HCT116 (cell line): ENCODE data around the gene RBBP9.
A peak's percentile ranks its signal among the peaks of the same experiment; 100 is the strongest.

ENCODE experiments used
- ATF3 ChIP-seq: IDR thresholded peaks from 2 replicates; pipeline ENCODE4 v1.6.1; 2012
- CEBPB ChIP-seq: IDR thresholded peaks from 2 replicates; pipeline ENCODE4 v1.6.1; 2012; ENCODE audit warnings: low read depth
- CTCF ChIP-seq, 3 experiments: fragments of 200-600 bp in 1 of 3; sonication (generic) in 1 of 3; IDR thresholded peaks in 2 of 3; conservative IDR thresholded peaks in 1 of 3; 2 replicates each; pipeline ENCODE4 v1.5.1; 2012 to 2017; ENCODE audit warnings: low read depth in 2 of 3, low read length in 2 of 3, antibody characterized with exemption in 1 of 3, borderline replicate concordance in 1 of 3, control low read depth in 1 of 3, mild to moderate bottlenecking in 1 of 3, mixed read lengths in 1 of 3, mixed run types in 1 of 3, moderate library complexity in 1 of 3; ENCODE audit not compliant: insufficient read depth in 1 of 3
- EZH2 ChIP-seq: fragments of 200-600 bp; sonication (generic); IDR thresholded peaks from 2 replicates; pipeline ENCODE4 v1.6.1; 2017; ENCODE audit warnings: antibody characterized with exemption, mixed run types
- EZH2phosphoT487 ChIP-seq: fragments of 200-600 bp; IDR thresholded peaks from 2 replicates; pipeline ENCODE4 v1.6.1; 2018; ENCODE audit warnings: antibody characterized with exemption, borderline replicate concordance
- POLR2A ChIP-seq: IDR thresholded peaks from 2 replicates; pipeline ENCODE4 v1.7.0; 2011; ENCODE audit warnings: borderline replicate concordance; ENCODE audit not compliant: insufficient read depth, insufficient read length; ENCODE audit errors: extremely low read depth
- POLR2AphosphoS5 ChIP-seq: IDR thresholded peaks from 2 replicates; pipeline ENCODE4 v1.6.1; 2011; ENCODE audit warnings: mild to moderate bottlenecking, low read depth, low read length, moderate library complexity
- RAD21 ChIP-seq: IDR thresholded peaks from 2 replicates; pipeline ENCODE4 v1.6.1; 2012; ENCODE audit warnings: low read depth, mild to moderate bottlenecking

GRCh38 chr20:18507218-18508191, 10.5 kb upstream of the RBBP9 start, which contains the start of gene SEC23B:
- TF ChIP-seq EZH2 (no peak), RAD21 (no peak), POLR2AphosphoS5 (peak; percentile 84), POLR2A (peak; percentile 93), CTCF (IDR thresholded peaks at IDR 0.05 in 2 of 3, conservative IDR thresholded peaks at IDR 0.05 in 1 of 3; ENCODE audit: borderline replicate concordance in 1 of 3, insufficient read depth in 1 of 3, low read depth in 2 of 3, low read length in 2 of 3) (no peak), EZH2phosphoT487 (no peak), ATF3 (no peak), CEBPB (no peak)
